ENCODE data around the gene SERPINE2.

SERPINE2 gene

GRCh38 chr2:223978451-223978850 lies 60.6 kb downstream of the SERPINE2 start:
- POLR2A ChIA-PET (ENCODE audit: low non-redundant PET), result no interaction called here
- no peak for TF ChIP-seq CTCF (conservative IDR thresholded peaks at IDR 0.05; ENCODE audit: low read depth)
- 0 out of 2 replicates have a peak overlapping the region, but pooled peaks have one; percentile 18 for H3K27ac ChIP-seq
- DNase-seq (ENCODE audit: low spot score), result no peak
- CTCF ChIA-PET, result interaction anchor here (0.6 to 1.4 kb wide), 3 partner anchors 8 to 37 kb away, joined by 3 to 4 read pairs (median 3); no protein-coding TSS in a partner anchor

GRCh38 chr2:223976635-223977226 lies 62.4 kb downstream of the SERPINE2 start:
- no peak overlapping the region for H3K27ac ChIP-seq
- POLR2A ChIA-PET (ENCODE audit: low non-redundant PET), result no interaction called here
- DNase-seq (ENCODE audit: low spot score), result no peak
- no peak for TF ChIP-seq CTCF (conservative IDR thresholded peaks at IDR 0.05; ENCODE audit: low read depth)
- CTCF ChIA-PET, result interaction anchor here (0.6 kb wide), 1 partner anchor 41 kb away, joined by 3 read pairs; no protein-coding TSS in a partner anchor

- TF ChIP-seq CTCF (conservative IDR thresholded peaks at IDR 0.05; ENCODE audit: low read depth), result no peak
- DNase-seq (ENCODE audit: low spot score), result no peak
- CTCF ChIA-PET, result interaction anchor here (0.8 kb wide), 1 partner anchor 113 kb away, joined by 5 read pairs; no protein-coding TSS in a partner anchor
- H3K27ac ChIP-seq, result no peak overlapping the region
- POLR2A ChIA-PET (ENCODE audit: low non-redundant PET), result interaction anchor here (0.6 kb wide), 1 partner anchor 32 kb away, joined by 3 read pairs; no protein-coding TSS in a partner anchor
These were observed 65.5 kb downstream of the SERPINE2 start for GRCh38 chr2:223973606-223974005.

GRCh38 chr2:223972656-223973102 lies 66.4 kb downstream of the SERPINE2 start:
- DNase-seq (ENCODE audit: low spot score), result no peak
- TF ChIP-seq CTCF (conservative IDR thresholded peaks at IDR 0.05; ENCODE audit: low read depth), result no peak
- CTCF ChIA-PET, result interaction anchor here (1.0 to 5.0 kb wide), 2 partner anchors 15 to 311 kb away, joined by 3 to 76 read pairs; partner anchors contain the start of gene MRPL44
- H3K27ac ChIP-seq, result peak overlapping the region; percentile 34; the same call in 1 of the 2 replicates
- POLR2A ChIA-PET (ENCODE audit: low non-redundant PET), result no interaction called here

GRCh38 chr2:223971731-223972130 lies 67.4 kb downstream of the SERPINE2 start:
- ChIA-PET CTCF (interaction anchor here (0.7 to 5.0 kb wide), 4 partner anchors 18 to 315 kb away, joined by 5 to 76 read pairs (median 12); no protein-coding TSS in a partner anchor), POLR2A (ENCODE audit: low non-redundant PET) (no interaction called here)
- DNase-seq (ENCODE audit: low spot score), result no peak
- TF ChIP-seq CTCF (conservative IDR thresholded peaks at IDR 0.05; ENCODE audit: low read depth), result no peak
- H3K27ac ChIP-seq, result no peak overlapping the region

GRCh38 chr2:223970343-223971128 lies 68.5 kb downstream of the SERPINE2 start:
- POLR2A ChIA-PET (ENCODE audit: low non-redundant PET), result no interaction called here
- peak overlapping the region; percentile 37; the same call in 1 of the 2 replicates for H3K27ac ChIP-seq
- CTCF ChIA-PET, result interaction anchor here (0.6 to 5.0 kb wide), 24 partner anchors 9 to 961 kb away, joined by 3 to 76 read pairs (median 4); no protein-coding TSS in a partner anchor
- DNase-seq (ENCODE audit: low spot score), result peak; percentile 32
- TF ChIP-seq CTCF (conservative IDR thresholded peaks at IDR 0.05; ENCODE audit: low read depth), result peak; percentile 92

Data from RWPE1 (cell line).